Epithelial cell of esophagus (primary cell): ENCODE data around the gene CYP1B1.

ENCODE experiments used
- DNase-seq: peaks from one replicate; pipeline ENCODE4 v3.0.0; 2010; ENCODE audit warnings: low read depth
- H3K4me3 ChIP-seq: 2 replicates; pipeline ENCODE4 v1.5.1; 2011; ENCODE audit warnings: mild to moderate bottlenecking, low read length, control low read depth
- TF ChIP-seq, protein P1 (sequence below): IDR thresholded peaks from 2 replicates; pipeline ENCODE4 v1.5.1; 2011; ENCODE audit warnings: low read depth, mild to moderate bottlenecking, low read length, control low read depth, inconsistent platforms; ENCODE audit not compliant: insufficient read depth; ENCODE audit errors: missing control alignments

Gene CYP1B1

DNA sequence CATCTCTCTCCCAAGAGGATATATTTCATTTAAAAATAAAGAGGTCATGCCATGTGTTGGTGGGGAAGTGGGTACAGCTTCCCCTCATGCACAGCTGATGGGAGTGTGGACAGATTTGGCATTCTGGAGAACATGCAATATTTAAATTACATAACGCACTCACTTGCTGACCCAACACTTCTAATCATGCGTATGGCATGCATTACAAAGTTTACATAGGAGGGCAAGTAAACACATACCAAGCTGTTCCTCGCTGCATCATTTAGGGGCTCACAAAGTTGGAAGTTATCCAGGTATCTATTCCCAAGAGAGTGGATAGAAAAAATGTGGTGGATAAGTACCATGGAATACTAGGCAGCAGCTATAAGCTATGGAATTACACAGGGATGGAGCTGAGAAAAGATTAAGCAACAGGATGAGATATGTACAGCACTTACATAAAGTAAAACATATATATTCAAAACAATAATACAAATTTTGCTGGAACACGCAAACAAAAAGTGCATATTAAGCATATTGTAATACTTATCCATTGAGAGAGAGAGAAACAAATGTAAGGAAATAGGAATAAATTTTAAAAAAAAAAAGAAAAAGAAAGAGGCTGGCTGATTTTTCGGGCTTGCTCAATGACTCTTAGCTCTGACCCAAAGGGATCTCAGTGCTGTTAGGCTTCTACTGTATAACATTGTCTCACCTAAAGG is 11.0 kb downstream of the CYP1B1 start:
- DNase-seq, result peak; percentile 72
- TF ChIP-seq, protein P1, sequence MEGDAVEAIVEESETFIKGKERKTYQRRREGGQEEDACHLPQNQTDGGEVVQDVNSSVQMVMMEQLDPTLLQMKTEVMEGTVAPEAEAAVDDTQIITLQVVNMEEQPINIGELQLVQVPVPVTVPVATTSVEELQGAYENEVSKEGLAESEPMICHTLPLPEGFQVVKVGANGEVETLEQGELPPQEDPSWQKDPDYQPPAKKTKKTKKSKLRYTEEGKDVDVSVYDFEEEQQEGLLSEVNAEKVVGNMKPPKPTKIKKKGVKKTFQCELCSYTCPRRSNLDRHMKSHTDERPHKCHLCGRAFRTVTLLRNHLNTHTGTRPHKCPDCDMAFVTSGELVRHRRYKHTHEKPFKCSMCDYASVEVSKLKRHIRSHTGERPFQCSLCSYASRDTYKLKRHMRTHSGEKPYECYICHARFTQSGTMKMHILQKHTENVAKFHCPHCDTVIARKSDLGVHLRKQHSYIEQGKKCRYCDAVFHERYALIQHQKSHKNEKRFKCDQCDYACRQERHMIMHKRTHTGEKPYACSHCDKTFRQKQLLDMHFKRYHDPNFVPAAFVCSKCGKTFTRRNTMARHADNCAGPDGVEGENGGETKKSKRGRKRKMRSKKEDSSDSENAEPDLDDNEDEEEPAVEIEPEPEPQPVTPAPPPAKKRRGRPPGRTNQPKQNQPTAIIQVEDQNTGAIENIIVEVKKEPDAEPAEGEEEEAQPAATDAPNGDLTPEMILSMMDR, result no peak
- no peak overlapping the region for H3K4me3 ChIP-seq

DNA sequence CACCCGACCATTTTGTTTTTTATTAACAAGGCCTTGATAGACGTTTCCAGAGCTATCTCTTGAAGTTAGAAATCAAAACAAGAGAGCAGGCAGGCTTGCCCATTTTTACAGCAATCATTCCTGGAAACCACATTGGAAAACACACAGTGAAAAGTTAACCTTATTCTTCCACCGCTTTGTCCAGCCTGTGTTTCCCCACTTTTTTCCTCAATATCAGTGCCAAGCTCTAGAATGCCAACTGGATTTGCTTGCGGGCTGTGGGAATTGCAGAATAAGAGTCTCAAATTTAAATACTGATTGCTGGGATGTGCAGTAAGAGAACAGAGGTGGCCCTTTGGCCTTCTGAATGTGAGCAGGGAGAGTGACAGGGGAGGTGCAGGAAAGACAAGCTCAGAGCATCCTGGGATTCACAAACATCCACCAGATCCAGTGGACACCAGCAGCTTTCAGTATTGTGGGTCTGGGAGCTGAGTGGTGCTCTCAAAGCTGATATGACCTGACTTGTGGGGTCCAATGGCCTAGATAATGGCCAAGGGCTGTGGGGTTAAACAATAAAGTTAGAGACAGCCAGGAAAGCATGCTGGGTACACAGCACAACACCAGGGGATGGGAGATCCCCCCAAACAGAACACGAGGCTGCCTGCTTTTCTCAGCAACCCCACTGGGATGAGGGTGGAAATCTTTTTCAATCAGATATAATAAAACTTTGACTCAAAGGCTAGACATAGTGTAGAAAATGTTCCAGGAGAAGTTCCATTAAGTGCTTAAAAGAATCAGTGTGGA is 15.5 kb downstream of the CYP1B1 start:
- DNase-seq, result no peak
- TF ChIP-seq, protein P1, result no peak

DNA sequence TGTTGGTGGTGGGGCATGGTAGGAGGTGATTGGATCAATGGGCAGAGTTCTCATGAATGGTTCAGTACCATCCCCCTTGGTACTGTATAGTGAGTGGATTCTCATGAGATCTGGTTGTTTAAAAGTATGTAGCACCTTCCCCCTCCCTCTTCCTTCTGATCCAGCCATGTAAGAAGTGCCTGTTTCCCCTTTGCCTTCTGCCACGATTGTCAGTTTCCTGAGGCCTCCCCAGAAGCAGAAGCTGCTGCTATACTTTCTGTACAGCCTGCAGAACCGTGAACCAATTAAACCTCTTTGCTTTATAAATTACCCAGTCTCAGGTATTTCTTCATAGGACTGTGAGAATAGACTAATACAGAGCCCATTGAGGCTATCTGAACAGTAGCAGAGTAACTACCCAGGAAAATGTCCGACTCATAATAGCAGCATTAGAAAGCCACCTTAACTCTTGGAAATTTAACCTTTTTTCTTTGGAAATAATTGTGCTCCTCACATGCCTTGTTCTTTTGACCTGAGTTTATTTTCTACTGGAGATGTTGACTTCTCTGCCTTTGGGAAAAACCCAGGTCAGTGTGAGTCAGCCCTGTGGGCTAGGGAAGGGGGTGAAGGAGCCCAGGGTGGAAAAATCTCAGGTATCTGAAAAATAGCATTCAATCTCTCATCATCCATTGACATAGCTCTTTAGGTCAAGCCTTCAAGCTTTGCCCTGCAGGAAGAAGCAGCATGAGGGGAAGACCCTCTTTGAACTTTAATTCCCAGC is 18.1 kb downstream of the CYP1B1 start:
- TF ChIP-seq, protein P1, result no peak
- peak; percentile 57 for DNase-seq
- no peak overlapping the region for H3K4me3 ChIP-seq

More for the DNA sequence above, 15.5 kb downstream of the CYP1B1 start:
- no peak overlapping the region for H3K4me3 ChIP-seq

DNA sequence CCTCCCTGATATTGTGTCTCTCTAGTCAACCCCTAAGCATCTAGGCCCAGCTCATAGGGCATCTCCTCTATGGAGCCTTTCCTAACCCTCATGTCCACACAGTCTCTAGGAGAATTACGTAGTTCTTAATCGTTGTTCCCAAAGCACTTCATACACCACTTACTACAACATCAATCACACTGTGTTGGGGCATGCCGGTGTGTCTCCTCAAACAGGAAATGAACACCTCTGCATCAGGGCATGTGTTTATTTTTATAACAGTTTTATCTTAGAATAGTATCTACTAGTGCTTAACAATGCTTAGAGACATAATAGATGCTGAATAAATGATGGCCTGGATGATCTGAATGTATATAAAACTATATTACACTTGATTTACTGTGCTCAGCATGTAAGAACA is 19.7 kb downstream of the CYP1B1 start:
- TF ChIP-seq, protein P1, result no peak
- no peak overlapping the region for H3K4me3 ChIP-seq
- peak; percentile 78 for DNase-seq

DNA sequence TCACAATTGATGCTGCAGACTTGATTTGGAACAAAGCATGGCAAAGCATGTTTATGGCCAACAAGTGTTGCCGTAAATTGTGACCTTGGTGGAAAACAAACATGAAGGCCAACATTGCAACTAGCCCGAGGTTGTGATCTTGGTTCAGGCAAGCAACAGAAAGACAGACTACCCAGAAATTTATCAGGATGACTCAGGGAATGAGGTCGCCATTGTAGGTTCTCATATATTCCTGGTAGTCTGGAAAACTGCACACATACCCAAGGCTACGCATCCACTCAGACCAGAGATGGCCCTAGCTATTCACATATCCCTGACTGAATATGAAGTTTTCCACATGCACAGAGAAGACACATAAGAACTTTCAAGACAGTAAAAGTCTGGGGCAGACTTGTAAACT is 30.1 kb downstream of the CYP1B1 start:
- TF ChIP-seq, protein P1, result no peak
- DNase-seq, result peak; percentile 13
- no peak overlapping the region for H3K4me3 ChIP-seq

DNA sequence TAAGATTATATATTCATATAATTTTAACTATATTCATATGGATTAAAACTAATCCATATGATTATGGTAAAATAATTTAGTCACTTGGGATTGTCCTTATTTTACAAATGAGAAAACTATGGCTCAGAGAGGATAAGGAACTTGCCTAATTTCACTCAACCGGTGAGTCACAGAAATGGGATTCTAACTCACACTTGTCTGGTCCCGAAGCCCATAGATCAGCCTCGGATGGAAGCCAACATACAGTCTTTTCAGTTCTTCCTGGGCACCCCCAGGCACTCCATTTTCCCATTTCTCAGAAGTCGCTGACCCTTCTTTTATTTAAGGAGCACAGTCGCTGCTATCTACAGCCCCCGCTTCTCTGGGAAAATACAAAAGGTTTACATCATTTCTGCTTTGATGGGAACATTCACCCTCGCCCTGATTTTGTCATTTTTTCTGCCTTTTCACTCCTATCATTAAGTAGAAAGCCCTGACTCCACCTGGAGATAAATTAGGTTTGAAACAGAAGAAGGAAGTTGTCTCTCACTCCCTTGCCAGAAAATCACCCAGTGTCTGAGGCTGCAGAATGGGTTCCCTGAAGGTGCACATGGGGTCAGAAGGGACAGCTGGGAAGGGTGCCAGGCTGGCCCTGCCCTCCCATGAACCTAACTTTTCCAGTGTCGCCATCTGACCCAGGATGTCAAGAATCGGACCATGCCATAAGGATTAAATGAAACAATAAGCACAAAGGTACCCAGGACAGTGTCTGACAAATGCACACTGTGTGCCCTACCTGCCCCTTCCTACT is 36.6 kb downstream of the CYP1B1 start:
- no peak overlapping the region for H3K4me3 ChIP-seq
- peak; percentile 77 for DNase-seq
- TF ChIP-seq, protein P1, result no peak
